GM12875 (cell line): ENCODE results near the gene PRRT1B.

ENCODE experiments used
- H3K4me3 ChIP-seq: one replicate; pipeline ENCODE4 v1.5.1; 2011; ENCODE audit warnings: low read depth, low read length, control low read depth
- TF ChIP-seq, protein P1 (sequence below): IDR thresholded peaks from 2 replicates; pipeline ENCODE4 v1.5.1; 2011; ENCODE audit warnings: low read depth, mild to moderate bottlenecking, control low read depth, inconsistent platforms, low read length, moderate library complexity, borderline replicate concordance; ENCODE audit not compliant: insufficient read depth

Gene PRRT1B

DNA sequence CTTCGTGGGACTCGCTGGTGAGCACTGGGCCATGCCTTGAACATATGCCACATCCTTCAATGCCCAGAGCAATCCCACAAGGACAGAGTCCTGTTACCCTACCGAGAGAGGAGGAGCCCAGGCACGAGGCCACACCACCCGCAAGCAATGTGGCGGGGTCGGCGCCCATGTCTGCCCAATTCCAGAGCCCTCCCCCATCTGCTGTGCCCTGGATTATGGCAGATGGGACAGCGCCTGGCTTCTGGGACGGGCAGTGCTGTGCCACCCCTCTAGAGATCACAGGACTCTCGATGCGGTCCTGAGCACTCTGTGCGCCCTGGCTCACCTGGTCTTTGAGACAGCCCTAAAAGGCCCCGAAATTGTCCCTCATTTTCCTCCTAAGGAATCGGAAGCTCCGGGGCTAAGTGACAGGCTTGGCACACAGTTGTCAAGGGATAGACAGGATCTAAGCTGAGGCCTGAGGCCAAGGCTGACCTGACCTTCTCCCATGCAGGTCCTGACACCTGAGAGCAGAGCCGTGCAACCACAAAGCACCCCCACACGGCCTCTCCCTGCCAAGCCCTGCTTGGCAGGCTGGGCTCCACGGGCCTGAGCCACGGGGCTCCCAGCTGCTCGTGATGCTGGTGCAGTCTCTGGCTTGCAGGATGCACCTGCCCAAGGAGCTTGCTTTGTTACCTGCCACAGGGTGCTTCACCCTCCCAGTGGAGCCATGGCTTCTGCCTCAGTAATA is 48.8 kb downstream of the PRRT1B start:
- TF ChIP-seq, protein P1, sequence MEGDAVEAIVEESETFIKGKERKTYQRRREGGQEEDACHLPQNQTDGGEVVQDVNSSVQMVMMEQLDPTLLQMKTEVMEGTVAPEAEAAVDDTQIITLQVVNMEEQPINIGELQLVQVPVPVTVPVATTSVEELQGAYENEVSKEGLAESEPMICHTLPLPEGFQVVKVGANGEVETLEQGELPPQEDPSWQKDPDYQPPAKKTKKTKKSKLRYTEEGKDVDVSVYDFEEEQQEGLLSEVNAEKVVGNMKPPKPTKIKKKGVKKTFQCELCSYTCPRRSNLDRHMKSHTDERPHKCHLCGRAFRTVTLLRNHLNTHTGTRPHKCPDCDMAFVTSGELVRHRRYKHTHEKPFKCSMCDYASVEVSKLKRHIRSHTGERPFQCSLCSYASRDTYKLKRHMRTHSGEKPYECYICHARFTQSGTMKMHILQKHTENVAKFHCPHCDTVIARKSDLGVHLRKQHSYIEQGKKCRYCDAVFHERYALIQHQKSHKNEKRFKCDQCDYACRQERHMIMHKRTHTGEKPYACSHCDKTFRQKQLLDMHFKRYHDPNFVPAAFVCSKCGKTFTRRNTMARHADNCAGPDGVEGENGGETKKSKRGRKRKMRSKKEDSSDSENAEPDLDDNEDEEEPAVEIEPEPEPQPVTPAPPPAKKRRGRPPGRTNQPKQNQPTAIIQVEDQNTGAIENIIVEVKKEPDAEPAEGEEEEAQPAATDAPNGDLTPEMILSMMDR = no peak
- H3K4me3 ChIP-seq = no peak overlapping the region

DNA sequence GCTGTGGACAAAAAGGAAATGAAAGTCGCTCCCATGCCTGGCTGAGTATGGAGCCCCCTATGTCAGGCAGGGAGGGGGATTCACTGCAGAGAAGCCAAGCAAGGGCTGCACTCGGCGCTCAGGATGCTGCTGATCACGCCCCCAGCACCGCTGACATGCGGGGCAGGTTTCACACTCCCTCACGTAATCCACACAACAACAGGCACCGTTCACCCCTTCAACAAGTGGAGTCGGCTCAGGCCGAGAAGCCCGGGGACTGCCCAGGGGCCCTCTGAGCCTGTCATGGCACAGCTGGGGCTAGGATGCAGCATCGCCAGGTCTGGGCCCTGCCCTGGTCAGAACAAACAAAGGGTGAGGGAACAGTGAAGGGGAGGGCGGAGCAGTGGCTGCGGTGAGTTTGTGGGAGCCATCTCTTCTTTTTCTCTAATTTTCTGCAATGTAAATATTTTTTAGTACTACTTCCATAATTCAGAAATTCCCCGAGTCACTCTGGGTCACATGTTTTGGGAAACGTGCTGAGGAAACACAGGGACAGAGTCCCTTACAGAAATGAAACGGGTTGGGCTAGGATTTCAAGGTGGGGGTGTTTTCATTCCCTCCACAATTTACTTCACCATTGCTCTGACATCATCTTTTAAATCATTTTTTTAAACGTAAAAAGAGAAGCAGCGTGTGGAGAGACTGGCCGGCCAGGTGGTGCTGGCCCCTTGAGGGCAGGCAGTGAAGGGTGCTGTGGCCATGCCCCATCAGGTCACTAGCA is 49.8 kb downstream of the PRRT1B start:
- TF ChIP-seq, protein P1 = no peak

DNA sequence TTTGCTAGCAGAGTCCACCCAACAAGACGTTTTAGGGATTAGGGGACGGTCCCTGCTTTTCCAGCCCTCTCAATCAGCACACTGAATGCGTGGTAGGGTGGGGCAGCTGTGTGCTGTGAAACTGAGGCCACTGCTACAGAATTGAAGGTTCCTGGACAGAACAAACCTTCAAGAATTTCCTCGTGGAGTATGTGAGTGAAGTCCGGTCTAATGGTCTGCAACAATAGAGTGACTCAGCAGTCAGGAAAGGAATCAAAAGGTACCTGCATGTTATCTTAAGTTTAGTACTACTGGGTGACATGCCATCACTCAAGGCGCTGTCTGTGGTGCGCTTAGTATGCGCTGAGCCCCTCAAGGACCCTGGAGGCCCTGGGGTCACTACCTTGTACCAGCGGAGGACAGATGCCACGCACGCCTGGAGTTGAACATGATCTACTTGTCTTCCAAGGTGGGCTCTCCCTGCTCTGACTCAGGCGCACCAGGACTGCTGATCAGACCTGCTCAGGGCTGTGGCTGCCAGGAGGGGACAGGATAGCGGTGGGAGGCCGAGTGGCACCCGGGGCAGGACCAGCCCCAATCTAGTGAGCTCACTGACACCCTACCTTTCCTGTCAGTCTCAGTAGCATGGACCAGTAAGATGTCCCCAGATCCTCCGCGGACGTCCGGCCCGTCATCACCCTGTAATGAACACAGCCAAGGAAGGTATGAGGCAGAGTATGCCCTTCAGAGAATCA is 50.5 kb downstream of the PRRT1B start:
- H3K4me3 ChIP-seq = no peak overlapping the region
- TF ChIP-seq, protein P1 = no peak

More for the DNA sequence above, 49.8 kb downstream of the PRRT1B start:
- H3K4me3 ChIP-seq = no peak overlapping the region

DNA sequence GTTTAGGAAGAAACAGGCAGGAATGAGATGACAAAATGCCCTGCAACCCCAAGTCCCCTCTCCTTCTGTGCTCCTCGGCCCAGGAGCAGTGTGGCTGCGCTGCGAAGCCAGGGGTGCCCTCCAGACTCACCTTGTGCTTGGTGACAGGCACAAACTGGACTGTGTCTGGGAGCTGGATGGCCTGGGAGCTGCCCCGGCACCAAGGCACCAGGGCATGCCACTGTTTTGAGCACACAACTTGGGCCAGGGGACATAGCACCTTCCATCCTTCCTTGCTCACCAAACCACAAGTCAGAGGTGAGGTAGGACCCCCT is 51.1 kb downstream of the PRRT1B start:
- no peak overlapping the region for H3K4me3 ChIP-seq
- TF ChIP-seq, protein P1 = no peak

DNA sequence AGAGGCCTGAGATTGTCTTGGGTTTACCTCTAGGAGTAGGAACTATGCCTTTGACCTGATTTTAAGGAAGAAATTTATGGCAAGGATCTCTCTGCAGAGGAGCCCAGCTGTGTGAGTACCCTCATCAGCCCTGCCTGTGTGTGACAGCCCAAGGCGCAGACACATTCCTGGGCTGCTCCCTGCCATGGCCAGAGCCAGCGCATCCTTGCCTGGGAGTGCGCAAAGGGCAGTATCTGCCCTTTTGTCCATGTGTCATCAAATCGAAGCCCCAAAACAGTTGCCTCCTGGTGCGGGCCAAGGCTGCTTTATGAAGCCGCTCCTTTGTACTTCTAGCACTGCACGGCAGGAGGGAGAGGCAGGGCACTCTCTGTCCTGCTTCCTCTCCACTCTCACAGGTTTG is 51.9 kb downstream of the PRRT1B start:
- H3K4me3 ChIP-seq = no peak overlapping the region
- TF ChIP-seq, protein P1 = no peak

DNA sequence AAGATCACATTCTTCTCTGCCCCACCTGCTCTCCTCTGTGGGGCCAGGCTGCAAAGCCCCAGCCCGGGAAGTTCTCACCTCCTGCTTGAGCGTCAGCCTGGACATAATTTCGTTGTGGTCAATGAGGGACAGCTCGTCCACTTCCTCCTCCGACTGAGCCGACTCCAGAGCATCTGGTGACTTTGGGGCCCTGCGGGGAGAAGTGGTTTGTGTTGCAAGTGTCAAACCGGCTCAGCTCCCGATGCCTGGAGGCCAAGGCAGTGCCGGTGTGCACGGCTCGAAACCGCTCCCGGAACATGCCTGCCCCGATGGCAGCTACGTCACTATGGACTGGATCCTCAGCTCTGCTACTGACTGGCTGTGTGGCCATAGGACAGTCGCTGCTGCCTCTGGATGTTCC is 52.8 kb downstream of the PRRT1B start:
- TF ChIP-seq, protein P1 = no peak

More for the DNA sequence above, 52.8 kb downstream of the PRRT1B start:
- no peak overlapping the region for H3K4me3 ChIP-seq
